ENCODE data around the gene MYO16.

- TF ChIP-seq CTCF (IDR thresholded peaks at IDR 0.05) (no peak), POLR2A (IDR thresholded peaks at IDR 0.05) (no peak)
Measured at GRCh38 chr13:108708921-108709320, 79.5 kb downstream of the MYO16 start.

Measured in tibial nerve (tissue), 3 donors.